Measurements from ENCODE around the gene CYP3A4. TPM values are rescaled to one million over a fixed set of nuclear protein-coding genes. Genes with fewer than 3 reads are reported as not detected.
"Not testable (repeated sequence)": the region's sequence is repeated elsewhere in the genome, so short reads cannot be mapped to it uniquely, and the experiment has no call there.

CYP3A4 gene
- total RNA-seq, 1 donor from 2014 or later: 0.70 TPM

GRCh38 chr7:99733448-99733847 lies 50.5 kb downstream of the CYP3A4 start:
- DNase-seq: no peak
- intact Hi-C loops (cut with DNase I): no loop called here
- no peak for ATAC-seq (ENCODE audit: poor library complexity)

- ATAC-seq (ENCODE audit: poor library complexity) (no peak), DNase-seq (no peak)
- intact Hi-C loops (cut with DNase I): no loop called here
Observed at GRCh38 chr7:99733003-99733402, 51.0 kb downstream of the CYP3A4 start.

- intact Hi-C loops (cut with DNase I): no loop called here
- no peak for ATAC-seq (ENCODE audit: poor library complexity)
- no peak for DNase-seq
Observed at GRCh38 chr7:99731638-99732374, 52.2 kb downstream of the CYP3A4 start.

- intact Hi-C loops (cut with DNase I): no loop called here
- DNase-seq: no peak
- ATAC-seq (ENCODE audit: poor library complexity): no peak
Observed at GRCh38 chr7:99730992-99731391, 53.0 kb downstream of the CYP3A4 start.

- DNase-seq (no peak), ATAC-seq (ENCODE audit: poor library complexity) (no peak)
- intact Hi-C loops (cut with DNase I): no loop called here
Observed at GRCh38 chr7:99730238-99730810, 53.7 kb downstream of the CYP3A4 start.

- no peak for ATAC-seq (ENCODE audit: poor library complexity)
- DNase-seq: no peak
- intact Hi-C loops (cut with DNase I): no loop called here
Observed at GRCh38 chr7:99729486-99730237, 54.3 kb downstream of the CYP3A4 start.

GRCh38 chr7:99728615-99729014 lies 55.4 kb downstream of the CYP3A4 start:
- ATAC-seq (ENCODE audit: poor library complexity) (no peak), DNase-seq (no peak)
- intact Hi-C loops (cut with DNase I): no loop called here

- intact Hi-C loops (cut with DNase I); ATAC-seq (ENCODE audit: poor library complexity); DNase-seq: not testable (repeated sequence)
Observed at GRCh38 chr7:99723201-99723600, 60.8 kb downstream of the CYP3A4 start.

GRCh38 chr7:99720800-99721595 lies 63.0 kb downstream of the CYP3A4 start:
- ATAC-seq (ENCODE audit: poor library complexity) (no peak), DNase-seq (no peak)
- intact Hi-C loops (cut with DNase I): no loop called here

GRCh38 chr7:99719996-99720769 lies 63.8 kb downstream of the CYP3A4 start:
- intact Hi-C loops (cut with DNase I): no loop called here
- DNase-seq: no peak
- no peak for ATAC-seq (ENCODE audit: poor library complexity)

- DNase-seq (no peak), ATAC-seq (ENCODE audit: poor library complexity) (no peak)
- intact Hi-C loops (cut with DNase I): no loop called here
Observed at GRCh38 chr7:99713995-99714570, 69.9 kb downstream of the CYP3A4 start.

GRCh38 chr7:99709838-99710578 lies 74.0 kb downstream of the CYP3A4 start:
- no peak for DNase-seq
- intact Hi-C loops (cut with DNase I): no loop called here
- no peak for ATAC-seq (ENCODE audit: poor library complexity)

GRCh38 chr7:99709260-99709659 lies 74.7 kb downstream of the CYP3A4 start:
- DNase-seq (no peak), ATAC-seq (ENCODE audit: poor library complexity) (no peak)
- intact Hi-C loops (cut with DNase I): no loop called here

- intact Hi-C loops (cut with DNase I): no loop called here
- no peak for ATAC-seq (ENCODE audit: poor library complexity)
- no peak for DNase-seq
Observed at GRCh38 chr7:99707096-99707495, 76.9 kb downstream of the CYP3A4 start.
